MM.1S (cell line): ENCODE results near the gene SSTR4.

ENCODE experiments used
- DNase-seq: peaks from one replicate; pipeline ENCODE4 v3.0.0-alpha.2; 2015
- H2AFZ ChIP-seq: fragments of 300-600 bp; sonication (generic); 2 replicates; pipeline ENCODE4 v1.6.0; 2016; ENCODE audit warnings: antibody characterized with exemption, low read length
- H3F3A ChIP-seq: fragments of 300-600 bp; sonication (generic); 2 replicates; pipeline ENCODE4 v1.6.1; 2016; ENCODE audit warnings: mild to moderate bottlenecking, antibody characterized with exemption, low read length, moderate library complexity, mixed read lengths; ENCODE audit not compliant: insufficient read depth
- H3K27ac ChIP-seq: fragments of 300-600 bp; sonication (generic); 2 replicates; pipeline ENCODE4 v1.5.1; 2016; ENCODE audit warnings: mild to moderate bottlenecking, low read length
- H3K27me3 ChIP-seq: fragments of 300-600 bp; sonication (generic); replicated peaks from 2 replicates; pipeline ENCODE4 v1.6.0; 2016; ENCODE audit warnings: low read length; ENCODE audit not compliant: insufficient read depth
- H3K36me3 ChIP-seq: fragments of 300-600 bp; sonication (generic); replicated peaks from 2 replicates; pipeline ENCODE4 v1.6.1; 2016; ENCODE audit warnings: mild to moderate bottlenecking, low read length, mixed read lengths; ENCODE audit not compliant: insufficient read depth
- H3K4me1 ChIP-seq: fragments of 300-600 bp; sonication (generic); 2 replicates; pipeline ENCODE4 v1.6.1; 2016; ENCODE audit warnings: low read length, mixed read lengths
- H3K4me2 ChIP-seq: fragments of 300-600 bp; sonication (generic); 2 replicates; pipeline ENCODE4 v1.6.0; 2016; ENCODE audit warnings: low read depth, low read length
- H3K4me3 ChIP-seq: fragments of 300-600 bp; sonication (generic); 2 replicates; pipeline ENCODE4 v1.5.1; 2016; ENCODE audit warnings: low read length, mixed read lengths
- H3K79me2 ChIP-seq: fragments of 300-600 bp; sonication (generic); 2 replicates; pipeline ENCODE4 v1.6.1; 2016; ENCODE audit warnings: mixed run types, low read length, mixed read lengths
- H3K9ac ChIP-seq: fragments of 300-600 bp; sonication (generic); 2 replicates; pipeline ENCODE4 v1.6.1; 2016; ENCODE audit warnings: low read length, mixed read lengths
- H3K9me2 ChIP-seq: fragments of 300-600 bp; sonication (generic); replicated peaks from 2 replicates; pipeline ENCODE4 v1.6.1; 2016; ENCODE audit warnings: mild to moderate bottlenecking, low read length, mixed read lengths; ENCODE audit not compliant: insufficient read depth
- H3K9me3 ChIP-seq: fragments of 300-600 bp; sonication (generic); replicated peaks from 2 replicates; pipeline ENCODE4 v1.6.1; 2016; ENCODE audit warnings: mild to moderate bottlenecking, low read length, mixed read lengths; ENCODE audit not compliant: insufficient read depth
- H4K20me1 ChIP-seq: fragments of 300-600 bp; sonication (generic); 2 replicates; pipeline ENCODE4 v1.6.1; 2016; ENCODE audit warnings: mild to moderate bottlenecking, low read length, moderate library complexity, mixed read lengths; ENCODE audit not compliant: insufficient read depth
- CTCF ChIP-seq: fragments of 300-600 bp; sonication (generic); IDR thresholded peaks from 2 replicates; pipeline ENCODE4 v1.5.1; 2016; ENCODE audit warnings: antibody characterized with exemption, low read length, mixed read lengths
- EZH2 ChIP-seq: fragments of 300-600 bp; sonication (generic); optimal IDR thresholded peaks from 2 replicates; pipeline ENCODE3; 2017; ENCODE audit warnings: low read depth, mild to moderate bottlenecking, antibody characterized with exemption, low read length, mixed read lengths
- EZH2phosphoT487 ChIP-seq: fragments of 300-600 bp; sonication (generic); IDR thresholded peaks from 2 replicates; pipeline ENCODE4 v1.6.1; 2018; ENCODE audit warnings: antibody characterized with exemption, low read length

Gene SSTR4

GRCh38 chr20:23069108-23069507 is 34.0 kb downstream of the SSTR4 start:
- no peak overlapping the region for H3K27ac ChIP-seq
- H3K79me2 ChIP-seq: no peaks in the 10 kb centered on the region
- DNase-seq: no peak
- no peaks in the 10 kb centered on the region for H3K9me3 ChIP-seq
- H3K4me1 ChIP-seq: no peaks in the 10 kb centered on the region
- no peaks in the 10 kb centered on the region for H3K9me2 ChIP-seq
- H3K4me2 ChIP-seq: no peak overlapping the region
- no peaks in the 10 kb centered on the region for H4K20me1 ChIP-seq
- H3K4me3 ChIP-seq: no peak overlapping the region
- H3K9ac ChIP-seq: no peak overlapping the region
- H2AFZ ChIP-seq: no peak overlapping the region
- H3K27me3 ChIP-seq: no peaks in the 10 kb centered on the region
- no peak for TF ChIP-seq CTCF
- TF ChIP-seq EZH2phosphoT487: no peak
- no peak for TF ChIP-seq EZH2
- H3F3A ChIP-seq: no peaks in the 10 kb centered on the region
- no peaks in the 10 kb centered on the region for H3K36me3 ChIP-seq

- Histone ChIP-seq H3K4me1 (no peaks in the 10 kb centered on the region), H3F3A (no peaks in the 10 kb centered on the region), H3K27me3 (no peaks in the 10 kb centered on the region), H3K9ac (no peak overlapping the region), H3K27ac (no peak overlapping the region), H3K9me3 (no peaks in the 10 kb centered on the region), H3K9me2 (no peaks in the 10 kb centered on the region), H2AFZ (no peak overlapping the region), H3K79me2 (no peaks in the 10 kb centered on the region), H4K20me1 (no peaks in the 10 kb centered on the region), H3K4me2 (no peak overlapping the region), H3K36me3 (no peaks in the 10 kb centered on the region), H3K4me3 (no peak overlapping the region)
- DNase-seq: no peak
- TF ChIP-seq CTCF: no peak
- no peak for TF ChIP-seq EZH2phosphoT487
- TF ChIP-seq EZH2: no peak
Observed at GRCh38 chr20:23071398-23071797, 36.3 kb downstream of the SSTR4 start.

- Histone ChIP-seq H3K9me2 (no peaks in the 10 kb centered on the region), H3K4me1 (no peaks in the 10 kb centered on the region), H3F3A (no peaks in the 10 kb centered on the region), H3K36me3 (no peaks in the 10 kb centered on the region), H3K9me3 (no peaks in the 10 kb centered on the region), H3K4me2 (no peak overlapping the region), H3K79me2 (no peaks in the 10 kb centered on the region), H2AFZ (no peak overlapping the region), H3K27ac (no peak overlapping the region), H4K20me1 (no peaks in the 10 kb centered on the region), H3K27me3 (no peaks in the 10 kb centered on the region), H3K4me3 (no peak overlapping the region), H3K9ac (no peak overlapping the region)
- no peak for DNase-seq
- no peak for TF ChIP-seq EZH2
- no peak for TF ChIP-seq EZH2phosphoT487
Observed at GRCh38 chr20:23071996-23072395, 36.9 kb downstream of the SSTR4 start.

GRCh38 chr20:23072892-23073586 is 37.9 kb downstream of the SSTR4 start:
- no peaks in the 10 kb centered on the region for H3K79me2 ChIP-seq
- DNase-seq: no peak
- H4K20me1 ChIP-seq: no peaks in the 10 kb centered on the region
- H3K9ac ChIP-seq: no peak overlapping the region
- no peak overlapping the region for H3K4me2 ChIP-seq
- H3F3A ChIP-seq: no peaks in the 10 kb centered on the region
- no peaks in the 10 kb centered on the region for H3K9me3 ChIP-seq
- H3K4me3 ChIP-seq: no peak overlapping the region
- H3K27ac ChIP-seq: no peak overlapping the region
- no peaks in the 10 kb centered on the region for H3K27me3 ChIP-seq
- no peaks in the 10 kb centered on the region for H3K9me2 ChIP-seq
- H2AFZ ChIP-seq: no peak overlapping the region
- H3K36me3 ChIP-seq: no peaks in the 10 kb centered on the region
- H3K4me1 ChIP-seq: no peaks in the 10 kb centered on the region
- TF ChIP-seq EZH2 (no peak), CTCF (no peak), EZH2phosphoT487 (no peak)
